ENCODE results near the gene KCNAB2.

DNA sequence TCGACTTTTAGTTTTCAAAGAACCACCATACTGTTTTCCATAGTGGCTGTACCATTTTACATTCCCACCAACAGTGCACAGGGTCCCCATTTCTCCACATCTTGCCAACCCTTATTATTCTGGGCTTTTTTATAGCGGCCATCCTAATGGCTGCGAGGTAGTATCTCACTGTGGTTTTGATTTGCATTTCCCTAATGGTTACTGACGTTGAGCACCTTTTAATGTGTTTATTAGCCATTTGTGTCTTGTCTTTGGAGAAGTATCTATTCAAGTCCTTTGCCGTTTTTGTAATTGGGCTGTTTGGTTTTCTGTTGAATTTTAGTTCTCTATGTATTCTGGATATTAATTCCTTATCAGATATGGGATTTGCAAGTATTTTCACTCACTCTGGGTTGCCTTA, 22.3 kb upstream of the KCNAB2 start:
- TF ChIP-seq, protein P1, sequence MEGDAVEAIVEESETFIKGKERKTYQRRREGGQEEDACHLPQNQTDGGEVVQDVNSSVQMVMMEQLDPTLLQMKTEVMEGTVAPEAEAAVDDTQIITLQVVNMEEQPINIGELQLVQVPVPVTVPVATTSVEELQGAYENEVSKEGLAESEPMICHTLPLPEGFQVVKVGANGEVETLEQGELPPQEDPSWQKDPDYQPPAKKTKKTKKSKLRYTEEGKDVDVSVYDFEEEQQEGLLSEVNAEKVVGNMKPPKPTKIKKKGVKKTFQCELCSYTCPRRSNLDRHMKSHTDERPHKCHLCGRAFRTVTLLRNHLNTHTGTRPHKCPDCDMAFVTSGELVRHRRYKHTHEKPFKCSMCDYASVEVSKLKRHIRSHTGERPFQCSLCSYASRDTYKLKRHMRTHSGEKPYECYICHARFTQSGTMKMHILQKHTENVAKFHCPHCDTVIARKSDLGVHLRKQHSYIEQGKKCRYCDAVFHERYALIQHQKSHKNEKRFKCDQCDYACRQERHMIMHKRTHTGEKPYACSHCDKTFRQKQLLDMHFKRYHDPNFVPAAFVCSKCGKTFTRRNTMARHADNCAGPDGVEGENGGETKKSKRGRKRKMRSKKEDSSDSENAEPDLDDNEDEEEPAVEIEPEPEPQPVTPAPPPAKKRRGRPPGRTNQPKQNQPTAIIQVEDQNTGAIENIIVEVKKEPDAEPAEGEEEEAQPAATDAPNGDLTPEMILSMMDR (IDR thresholded peaks at IDR 0.05; ENCODE audit: insufficient read depth, low read depth, low read length), result no peak
- TF ChIP-seq EZH2 (IDR thresholded peaks at IDR 0.05; ENCODE audit: insufficient read depth, low read length), result no peak

Data from astrocyte (in vitro differentiated cells and primary cell).